ENCODE measurements around the gene CFAP221.
"Not testable (repeated sequence)": the region's sequence is repeated elsewhere in the genome, so short reads cannot be mapped to it uniquely, and the experiment has no call there.

The CFAP221 gene

DNA sequence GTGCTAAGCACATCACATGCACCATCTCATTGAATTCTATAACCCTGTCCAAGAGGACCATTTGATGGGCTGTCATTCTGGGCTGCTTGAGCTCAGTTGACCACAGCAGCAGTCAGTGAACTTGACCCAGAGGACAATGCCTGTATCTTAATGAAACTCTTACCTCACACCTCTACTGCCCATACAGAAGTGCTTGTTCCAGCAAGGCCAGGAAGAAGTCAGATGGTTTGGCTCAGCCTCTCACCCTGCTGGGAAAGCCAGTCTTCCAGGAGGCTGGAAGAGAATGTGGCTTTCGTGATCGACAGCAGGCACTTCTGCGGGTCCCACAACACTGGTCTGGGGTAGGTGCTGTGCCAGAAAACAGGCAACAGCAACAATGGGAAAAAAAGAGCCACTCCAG lies 47.3 kb downstream of the CFAP221 start:
- no peak for DNase-seq

DNA sequence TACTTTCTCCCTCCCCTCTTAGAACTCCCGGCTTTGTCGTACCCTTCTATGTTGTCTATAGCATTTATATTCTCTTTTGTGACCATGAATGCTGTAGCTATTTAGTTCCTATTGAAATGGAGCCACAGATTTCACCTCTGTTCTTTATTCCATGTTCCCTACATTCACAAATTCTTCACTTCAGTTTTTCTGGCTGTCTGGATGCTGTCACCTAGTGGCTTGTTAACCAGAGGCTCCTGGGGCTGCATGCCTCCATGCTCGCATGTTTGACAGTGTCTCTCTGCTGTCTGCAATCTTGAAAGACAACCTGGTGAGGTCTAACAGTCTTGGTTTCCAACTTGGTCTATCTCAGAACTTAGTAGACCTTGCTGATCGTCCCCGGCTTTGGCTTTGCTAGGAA lies 48.2 kb downstream of the CFAP221 start:
- DNase-seq: no peak

DNA sequence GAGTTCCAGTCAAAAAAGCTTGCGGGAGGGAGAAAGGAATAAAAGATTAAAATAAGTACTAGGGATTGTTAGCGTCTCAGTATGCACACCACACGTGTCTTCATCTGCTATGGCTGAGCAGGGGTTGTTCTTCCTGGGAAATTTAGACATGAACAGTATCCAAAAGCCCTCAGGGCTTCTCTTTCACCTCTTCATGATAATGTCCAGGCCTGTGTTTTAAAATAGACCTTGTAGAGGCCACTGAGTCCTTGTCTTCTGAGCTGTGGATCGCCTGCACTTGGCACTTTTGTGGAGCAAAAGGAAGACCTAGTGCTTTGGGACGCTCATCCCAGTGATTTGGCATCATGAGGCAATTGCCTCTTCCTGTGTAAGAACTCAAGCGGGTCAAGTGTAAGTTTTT lies 52.4 kb downstream of the CFAP221 start:
- no peak for DNase-seq

DNA sequence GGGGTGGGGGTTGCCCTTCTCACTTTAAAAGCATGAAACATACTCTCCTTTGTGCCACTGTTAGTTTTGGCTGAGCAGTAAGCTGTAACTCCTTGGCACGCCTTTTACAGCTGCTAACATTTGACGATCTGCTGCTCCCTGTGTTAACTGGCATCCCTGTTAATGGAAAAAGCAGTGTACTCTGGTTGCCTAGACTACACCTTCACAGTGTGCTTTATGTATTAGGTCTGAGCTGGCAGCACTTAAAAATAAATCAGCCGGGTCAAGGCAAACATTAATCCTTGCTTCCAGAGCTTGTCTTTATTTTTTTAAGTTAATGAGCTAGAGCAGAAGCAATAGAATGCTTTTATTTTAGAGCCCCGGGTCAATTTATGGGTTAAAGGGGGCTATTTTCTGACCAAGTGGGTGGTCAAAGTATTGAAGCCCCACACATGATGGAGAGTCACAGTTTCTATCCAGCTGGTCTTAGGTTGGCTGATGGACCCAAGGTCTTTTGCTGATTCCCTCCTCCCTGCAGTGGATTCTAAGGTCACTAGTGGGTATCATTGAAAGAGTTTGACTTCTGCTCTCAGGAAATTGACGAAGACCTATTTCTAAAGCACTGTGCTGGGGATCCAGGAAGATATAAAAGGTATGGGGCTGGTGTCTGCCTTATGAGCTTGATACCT lies 54.5 kb downstream of the CFAP221 start:
- peak; percentile 46 for DNase-seq

DNA sequence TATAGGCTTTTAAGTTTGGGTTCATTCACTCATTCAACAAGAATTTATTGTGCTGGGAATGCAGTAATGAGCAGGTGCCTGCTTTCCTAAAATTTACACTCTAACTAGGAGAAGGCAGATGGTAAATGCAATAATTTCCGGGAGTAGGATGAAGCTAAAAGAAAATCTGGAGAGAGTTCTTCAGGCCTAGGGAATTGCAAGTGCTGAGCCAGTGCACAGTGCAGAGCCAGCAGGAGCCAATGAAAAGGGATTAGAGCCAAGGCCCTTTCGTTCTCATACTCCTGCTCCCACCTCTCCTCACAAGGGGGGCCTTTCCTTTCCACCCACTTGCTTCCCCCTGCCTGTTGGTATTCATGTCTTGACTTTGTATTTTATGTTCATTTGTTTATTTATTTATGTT lies 55.1 kb downstream of the CFAP221 start:
- DNase-seq: no peak

DNA sequence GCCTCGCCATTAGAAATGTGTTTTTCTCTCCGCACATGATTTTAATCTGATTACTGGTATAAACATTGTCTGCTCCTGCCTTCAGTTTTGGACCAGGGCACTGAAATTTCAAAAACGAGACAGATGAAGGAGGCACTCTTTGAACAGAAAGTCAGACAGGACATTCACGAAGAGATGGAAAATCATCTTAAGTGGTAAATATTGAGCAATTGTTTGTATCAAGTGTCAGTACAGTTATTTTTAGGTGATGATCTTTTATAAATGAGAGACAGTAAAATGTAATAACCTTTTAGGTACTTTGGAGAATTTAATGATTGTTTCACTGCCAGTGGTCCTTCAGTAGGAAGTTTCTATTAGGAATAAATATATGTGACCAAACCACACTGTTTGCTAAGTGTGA lies 60.8 kb downstream of the CFAP221 start:
- DNase-seq: no peak

DNA sequence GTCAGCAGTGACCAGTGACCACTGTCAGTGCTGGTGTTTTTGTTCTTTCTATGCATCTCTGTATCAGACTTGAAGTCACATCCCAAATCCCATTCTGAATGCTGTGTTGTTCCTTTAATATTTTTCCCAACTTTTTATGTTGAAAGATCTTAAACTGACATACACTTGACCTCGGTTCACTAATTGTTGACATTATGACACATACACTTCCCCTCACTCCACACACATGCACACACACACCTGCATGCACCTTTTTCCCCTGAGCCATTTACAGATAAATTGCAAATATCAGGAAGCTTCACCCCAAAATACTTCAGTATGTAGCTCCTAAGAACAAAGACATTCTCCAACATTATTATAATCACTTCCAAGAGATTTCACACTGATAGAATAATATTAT lies 62.4 kb downstream of the CFAP221 start:
- no peak for DNase-seq

DNA sequence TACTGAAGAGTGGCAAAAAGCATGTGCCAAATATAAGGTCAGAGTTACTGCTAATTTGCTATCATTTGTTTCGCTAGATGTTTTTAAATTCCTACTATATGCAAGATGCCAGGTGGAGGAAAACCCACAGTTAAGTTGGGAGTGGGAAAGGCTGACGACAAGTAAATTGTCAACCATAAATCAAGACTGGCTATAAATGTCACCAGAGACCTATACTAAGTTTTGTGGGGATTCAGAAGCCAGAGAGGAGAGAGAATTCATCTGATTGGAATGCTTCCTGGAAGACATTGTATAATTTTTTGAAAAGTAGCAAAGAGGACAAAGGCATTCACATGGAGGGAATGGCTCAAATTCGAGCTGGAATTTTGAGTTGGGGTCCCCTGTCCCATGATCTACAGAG lies 64.3 kb downstream of the CFAP221 start:
- DNase-seq: no peak

DNA sequence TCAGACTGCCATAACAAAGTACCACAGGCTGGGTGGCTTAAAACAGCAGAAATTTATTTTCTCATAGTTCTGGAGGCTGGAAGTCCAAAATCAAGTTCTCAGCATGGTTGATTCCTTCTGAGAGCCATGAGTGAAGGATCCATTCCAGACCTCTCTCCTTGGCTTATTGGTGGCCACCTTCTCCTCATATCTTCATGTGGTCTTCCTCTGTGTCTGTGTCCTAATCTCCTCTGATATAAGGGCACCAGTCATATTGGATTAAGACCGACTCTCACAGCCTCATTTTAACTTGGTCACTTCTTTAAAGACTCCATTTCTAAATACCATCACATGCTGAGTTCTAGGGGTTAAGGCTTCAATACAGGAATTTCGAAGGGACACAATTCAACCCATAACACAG lies 65.1 kb downstream of the CFAP221 start:
- DNase-seq: no peak

DNA sequence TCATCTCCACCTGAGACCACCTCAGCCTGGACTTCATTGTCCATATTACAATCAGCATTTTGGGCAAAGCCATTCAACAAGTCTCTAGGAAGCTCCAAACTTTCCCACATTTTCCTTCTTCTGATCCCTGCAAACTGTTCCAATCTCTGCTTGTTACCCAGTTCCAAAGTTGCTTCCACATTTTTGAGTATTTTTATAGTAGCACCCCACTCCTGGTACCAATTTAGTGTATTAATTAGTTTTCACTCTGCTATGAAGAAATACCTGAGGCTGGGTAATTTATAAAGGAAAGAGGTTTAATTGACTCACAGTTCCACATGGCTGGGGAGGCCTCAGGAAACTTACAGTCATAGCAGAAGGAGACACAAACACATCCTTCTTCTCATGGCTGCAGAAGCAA lies 69.9 kb downstream of the CFAP221 start:
- DNase-seq: not testable (repeated sequence)

DNA sequence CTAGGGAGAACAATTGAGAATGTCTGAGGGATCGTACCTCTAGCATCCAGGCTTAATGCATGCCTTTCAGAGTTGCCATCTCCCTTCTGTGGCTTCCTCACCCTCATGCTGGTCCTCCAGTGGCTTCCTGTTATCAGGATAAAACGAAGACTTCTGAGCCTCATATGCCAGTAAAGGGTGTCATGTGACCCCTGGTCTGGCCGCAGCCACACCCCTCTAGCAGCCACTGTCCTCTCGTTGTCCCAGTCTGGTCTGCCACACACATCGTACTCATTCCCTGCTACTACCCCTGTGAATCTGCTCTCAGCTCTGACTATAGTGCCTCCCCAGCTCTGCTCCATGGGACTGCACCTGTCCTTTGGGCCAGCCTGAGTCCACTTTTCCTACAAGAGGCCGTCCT lies 72.2 kb downstream of the CFAP221 start:
- no peak for DNase-seq

DNA sequence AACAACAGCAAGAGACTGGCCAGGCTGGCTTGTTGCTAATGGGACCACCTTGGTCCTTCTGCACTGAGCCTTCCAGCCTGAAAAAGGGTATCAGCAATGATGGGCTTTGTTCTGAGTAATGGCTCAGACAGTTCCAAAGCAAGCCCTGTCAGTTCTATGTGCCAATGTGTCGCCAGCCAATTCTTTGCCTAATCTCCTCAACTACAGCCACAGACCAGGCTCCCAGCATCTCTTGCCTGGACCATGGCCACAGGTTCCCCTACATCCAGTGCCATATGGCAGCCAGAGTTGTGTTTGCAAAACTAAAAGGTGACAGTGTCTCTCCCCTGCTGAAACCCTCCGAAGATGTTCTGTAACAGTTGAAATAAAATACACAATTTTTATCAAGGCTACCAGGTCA lies 73.2 kb downstream of the CFAP221 start:
- DNase-seq: no peak

DNA sequence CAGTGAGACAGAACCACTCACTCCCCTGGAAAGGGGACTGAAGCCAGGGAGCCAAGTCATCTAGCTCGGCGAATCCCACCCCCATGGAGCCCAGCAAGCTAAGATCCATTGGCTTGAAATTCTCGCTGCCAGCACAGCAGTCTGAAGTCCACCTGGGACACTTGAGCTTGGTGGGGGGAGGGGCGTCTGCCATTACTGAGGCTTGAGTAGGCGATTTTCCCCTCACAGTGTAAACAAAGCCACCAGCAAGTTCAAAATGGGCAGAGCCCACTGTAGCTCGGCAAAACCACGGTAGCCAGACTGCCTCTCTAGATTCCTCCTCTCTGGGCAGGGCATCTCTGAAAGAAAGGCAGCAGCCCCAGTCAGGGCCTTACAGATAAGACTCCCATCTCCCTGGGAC lies 74.5 kb downstream of the CFAP221 start:
- not testable (repeated sequence) for DNase-seq

DNA sequence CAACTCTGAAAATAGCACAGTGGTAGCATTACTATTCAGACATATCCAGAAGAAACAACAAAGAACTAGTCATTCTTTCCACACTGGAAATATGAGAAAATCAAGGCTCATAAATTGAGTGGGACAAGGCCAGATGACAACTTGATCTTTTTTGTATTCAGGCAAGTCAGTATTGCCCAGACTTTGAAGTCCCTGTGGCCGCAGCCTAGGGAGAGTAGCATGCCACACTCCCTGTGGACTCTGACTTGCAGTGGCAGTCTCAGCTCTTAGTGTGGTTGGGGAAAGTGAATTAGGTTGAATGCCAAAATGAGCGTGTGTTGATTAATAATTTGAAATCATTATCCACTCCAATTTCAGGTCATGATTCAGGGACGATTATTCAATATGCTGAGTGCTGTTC lies 81.0 kb downstream of the CFAP221 start:
- DNase-seq: no peak

DNA sequence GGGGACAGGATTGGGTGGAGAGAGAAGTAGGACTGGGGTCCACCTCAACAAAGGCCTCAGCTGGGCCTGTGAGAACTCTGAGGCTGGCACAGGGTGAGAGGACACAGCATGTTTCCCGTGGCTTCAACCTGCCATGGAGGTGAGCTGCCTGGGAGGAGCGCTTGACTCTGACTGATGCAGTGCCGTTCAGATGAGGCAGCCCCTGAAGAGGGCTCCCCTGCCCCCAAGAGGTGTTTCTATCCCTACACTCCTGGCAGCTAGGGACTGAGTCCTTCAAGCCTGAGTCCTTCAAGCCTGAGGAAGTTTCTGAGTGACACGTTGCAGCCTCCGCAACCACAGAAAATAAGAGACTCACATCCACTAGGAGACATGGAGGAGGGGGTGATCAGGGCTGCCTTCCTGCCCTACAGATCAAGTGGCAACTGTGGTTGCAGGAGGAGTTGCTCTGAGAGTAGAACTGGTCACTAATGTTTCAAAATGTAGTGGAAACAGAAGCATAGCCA lies 85.1 kb downstream of the CFAP221 start:
- no peak for DNase-seq

DNA sequence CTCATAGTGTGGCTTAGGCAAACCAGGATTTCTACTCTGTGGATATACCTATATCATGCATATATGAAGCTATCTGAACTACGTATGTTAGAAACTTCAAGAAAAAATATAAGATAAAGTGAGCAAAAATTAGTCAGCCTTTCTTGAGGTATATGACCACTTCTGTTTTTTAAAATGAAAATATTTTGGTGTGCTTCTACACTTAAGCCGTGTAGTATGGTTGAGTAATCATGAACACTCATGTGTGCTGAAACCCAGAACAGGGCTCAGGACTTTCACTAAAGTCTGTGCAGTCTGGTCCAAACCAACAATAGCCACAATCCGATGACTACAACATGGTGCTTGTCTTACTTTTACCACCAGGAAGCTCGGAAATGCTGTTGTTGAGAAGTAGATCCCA lies 85.9 kb downstream of the CFAP221 start:
- DNase-seq: no peak

DNA sequence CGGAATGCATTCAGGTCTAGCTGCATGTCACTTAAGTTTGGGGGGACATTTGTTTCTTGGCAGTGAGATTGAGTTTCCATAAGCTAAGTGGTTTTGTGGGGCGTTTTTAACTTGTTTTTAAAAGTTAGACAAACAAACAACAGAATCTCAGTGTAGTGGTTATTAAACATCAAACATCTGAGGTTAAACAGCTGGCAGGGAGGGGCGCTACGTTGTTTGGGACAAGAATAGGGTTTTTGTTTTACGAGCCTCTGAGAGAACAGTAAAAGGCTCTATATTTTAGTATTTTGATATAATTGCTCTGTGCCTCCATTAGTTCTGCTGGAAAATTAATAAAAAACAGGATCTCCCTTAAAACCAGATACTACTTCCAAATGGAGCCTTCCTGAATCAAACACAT lies 93.1 kb downstream of the CFAP221 start:
- DNase-seq: no peak

DNA sequence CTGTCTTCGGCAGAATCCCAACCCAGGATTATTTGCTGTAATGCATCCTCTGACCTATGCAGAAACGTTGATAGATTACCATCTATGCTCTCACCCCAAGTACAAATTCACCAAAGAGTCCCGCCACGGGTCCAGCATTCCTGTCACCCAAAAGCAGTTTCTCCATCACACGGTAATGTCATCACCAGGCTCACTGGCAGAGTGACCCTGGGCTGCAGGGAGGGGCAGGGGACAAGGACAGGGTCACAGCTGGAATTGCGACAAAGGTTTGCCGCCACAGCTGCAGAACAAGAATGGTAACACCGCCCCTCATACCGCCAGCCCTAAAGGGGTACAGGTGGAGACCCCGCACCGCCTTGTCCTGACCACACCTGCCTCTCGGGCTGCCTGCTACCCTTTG lies 94.0 kb downstream of the CFAP221 start:
- no peak for DNase-seq

DNA sequence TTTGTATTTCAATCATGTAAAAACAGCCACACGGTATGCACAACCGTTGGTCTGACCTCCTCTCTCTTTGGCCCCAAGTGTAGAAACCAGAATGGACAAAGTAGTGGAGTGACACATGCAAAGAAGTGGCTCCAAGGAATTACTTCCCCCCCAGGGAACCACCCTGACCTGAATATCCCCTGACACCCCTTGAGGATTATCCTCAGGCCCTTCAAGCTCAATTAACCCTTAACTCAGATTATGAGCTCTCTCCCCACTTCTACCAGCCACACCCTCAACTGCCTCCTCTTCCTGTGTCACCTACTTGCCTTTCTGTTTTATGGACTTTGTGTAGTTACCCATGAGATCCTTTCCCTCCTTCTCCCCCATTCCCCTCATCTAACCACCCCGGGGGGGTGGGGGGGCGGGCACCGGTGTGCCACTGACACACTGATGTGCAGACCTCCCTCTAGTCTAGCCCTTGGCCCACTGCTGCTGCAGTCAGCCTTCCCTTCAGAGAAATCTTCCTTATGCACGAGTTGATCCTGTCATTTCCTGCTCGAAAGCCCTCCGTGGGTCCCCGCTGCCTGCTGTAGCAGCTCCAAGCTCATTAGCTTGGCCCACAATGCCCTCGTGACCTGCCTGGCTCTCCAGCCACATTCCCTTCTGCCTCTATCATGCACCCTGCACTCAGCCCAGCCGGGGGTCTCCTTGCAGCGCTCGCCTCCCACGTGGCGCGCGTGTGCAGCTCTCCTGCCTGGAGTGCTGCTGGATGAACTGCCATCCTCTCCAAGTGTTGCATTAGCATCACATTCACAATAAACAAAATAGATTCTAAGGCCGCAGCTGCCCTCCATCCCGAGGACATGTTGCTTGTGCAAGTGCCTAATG lies 94.7 kb downstream of the CFAP221 start:
- DNase-seq: peak; percentile 92

DNA sequence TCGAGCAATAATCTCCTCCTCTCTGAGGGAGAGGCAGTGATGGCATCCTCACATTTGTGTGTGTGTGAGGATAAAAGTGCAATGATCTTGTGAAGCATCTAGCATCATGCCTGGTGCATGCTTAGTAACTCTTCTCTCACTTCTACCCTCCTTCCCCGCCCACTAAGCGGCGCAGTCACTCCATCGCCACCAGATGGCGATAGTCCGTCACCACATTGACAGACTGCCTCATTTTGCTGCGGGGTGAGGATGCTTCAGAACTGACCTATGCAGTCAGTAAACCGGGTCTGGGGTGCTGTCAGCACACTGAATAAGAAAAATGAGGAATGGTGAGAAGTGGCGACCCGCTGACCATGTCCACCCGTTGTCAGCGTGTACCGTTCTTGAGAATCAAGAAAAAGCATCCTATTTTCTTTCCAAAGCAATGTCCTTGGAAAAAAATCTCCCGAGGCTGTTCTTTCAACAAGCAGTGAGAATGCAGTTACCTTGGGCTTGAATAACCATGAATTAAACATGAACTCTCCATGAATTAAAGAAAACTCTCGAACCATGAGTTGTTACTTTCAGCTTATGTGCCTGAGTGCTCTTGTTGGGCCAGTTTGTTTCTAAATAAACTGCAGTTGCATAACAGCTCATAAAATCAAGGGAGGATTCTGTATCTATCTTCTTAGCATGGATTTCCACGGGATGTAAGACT lies 97.5 kb downstream of the CFAP221 start:
- peak; percentile 94 for DNase-seq

DNA sequence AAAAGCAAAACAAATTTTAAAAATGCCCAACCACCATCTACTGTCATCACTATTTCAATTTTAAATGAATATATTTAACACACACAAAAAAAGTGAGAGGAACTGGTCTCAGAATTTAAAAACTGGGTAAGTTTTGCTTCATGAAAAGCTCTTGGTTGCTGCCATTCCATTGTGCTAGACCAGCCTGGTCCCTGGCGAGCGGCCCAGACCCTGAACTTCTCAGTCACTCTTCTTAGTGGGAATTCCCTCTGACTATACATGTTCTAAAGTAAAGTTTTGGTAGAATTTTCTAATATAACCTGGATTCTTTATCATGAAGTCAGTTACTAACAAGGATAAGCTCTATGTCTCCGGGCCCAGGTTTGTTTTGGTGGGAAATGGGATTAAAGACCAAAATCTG lies 99.9 kb downstream of the CFAP221 start:
- DNase-seq: no peak

DNA sequence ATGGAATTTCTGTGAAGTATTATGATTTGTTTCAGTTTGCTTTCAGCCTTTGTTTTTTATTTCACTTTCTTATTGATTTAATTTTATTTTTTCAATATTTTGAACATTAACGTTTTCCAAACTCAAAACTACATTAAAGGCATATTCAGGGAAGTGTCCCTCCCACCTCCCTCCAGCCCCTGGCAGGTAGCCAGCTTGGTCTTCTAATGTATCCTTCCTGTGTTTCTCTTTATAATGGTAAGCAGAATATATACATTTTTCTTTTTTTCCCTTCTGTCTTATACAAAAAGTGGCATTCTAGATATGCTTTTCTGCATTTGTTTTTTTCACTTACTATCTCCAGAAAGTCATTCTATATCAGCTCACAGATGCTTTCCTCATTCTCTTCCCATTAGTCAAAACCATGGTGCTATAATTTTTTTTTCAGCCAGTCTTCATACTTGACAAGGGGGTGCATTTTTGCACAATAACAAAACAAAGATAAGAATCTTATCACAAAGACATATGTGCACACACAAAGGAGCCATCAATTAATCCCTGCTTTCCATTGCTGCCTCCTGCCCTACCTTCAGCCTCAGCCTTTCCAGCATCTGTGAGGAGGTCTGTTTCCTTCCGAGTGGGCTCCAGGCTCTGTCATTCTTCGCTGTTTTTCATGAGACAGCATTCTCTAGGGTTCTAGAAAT lies 101.1 kb downstream of the CFAP221 start:
- no peak for DNase-seq

DNA sequence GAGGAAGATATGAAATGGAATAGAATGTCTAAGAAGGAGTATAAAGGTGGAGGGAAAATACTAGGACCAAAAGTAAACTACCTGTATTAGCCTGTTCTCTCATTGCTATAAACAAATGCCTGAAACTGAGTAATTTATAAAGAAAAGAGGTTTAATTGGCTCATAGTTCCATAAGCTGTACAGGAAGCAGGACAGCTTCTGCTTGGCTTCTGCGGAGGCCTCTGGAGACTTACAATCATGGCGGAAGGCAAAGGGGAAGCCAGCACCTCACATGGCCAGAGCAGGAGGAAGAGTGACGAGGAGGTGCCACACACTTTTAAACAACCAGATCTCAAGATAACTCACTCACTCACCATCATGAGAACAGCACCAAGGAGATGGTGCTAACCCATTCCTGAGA lies 101.9 kb downstream of the CFAP221 start:
- no peak for DNase-seq
